SK-N-SH treated with all-trans-retinoic acid at 6 μM for 48 hours (cell line): Measurements from ENCODE around the gene ADAM33.

Experiments
- ATAC-seq: fragments of 200-7000 bp; cut with Tn5 transposase; 3 replicates; pipeline ENCODE4 v1.9.1; 2020; ENCODE audit warnings: mild to moderate bottlenecking, moderate library complexity
- ARNTL ChIP-seq: fragments of 450-650 bp; formaldehyde crosslinking; IDR thresholded peaks from 2 replicates; pipeline ENCODE4 v1.5.0; 2020; ENCODE audit warnings: low read depth, mild to moderate bottlenecking, moderate library complexity, borderline replicate concordance
- CREB5 ChIP-seq: fragments of 250-450 bp; sonication (Bioruptor Pico); IDR thresholded peaks from 2 replicates; pipeline ENCODE4 v1.5.1; 2020; ENCODE audit warnings: low read depth, mild to moderate bottlenecking, moderate library complexity
- CSRNP3 ChIP-seq: fragments of 250-450 bp; sonication (Bioruptor Pico); IDR thresholded peaks from 2 replicates; pipeline ENCODE4 v1.5.1; 2021; ENCODE audit warnings: mild to moderate bottlenecking, moderate library complexity
- ESRRG ChIP-seq: fragments of 250-450 bp; sonication (Bioruptor Pico); IDR thresholded peaks from 2 replicates; pipeline ENCODE4 v1.6.1; 2021; ENCODE audit warnings: mild to moderate bottlenecking
- ISL1 ChIP-seq: fragments of 250-450 bp; sonication (Bioruptor Pico); IDR thresholded peaks from 2 replicates; pipeline ENCODE4 v2.1.2; 2022; ENCODE audit warnings: mild to moderate bottlenecking, moderate library complexity
- OSR1 ChIP-seq: fragments of 250-450 bp; sonication (Bioruptor Pico); IDR thresholded peaks from 2 replicates; pipeline ENCODE4 v1.8.0; 2022; ENCODE audit warnings: moderate library complexity, mild to moderate bottlenecking, inconsistent platforms
- PATZ1 ChIP-seq: fragments of 250-450 bp; sonication (Bioruptor Pico); IDR thresholded peaks from 2 replicates; pipeline ENCODE4 v1.8.0; 2020; ENCODE audit warnings: mild to moderate bottlenecking, moderate library complexity, borderline replicate concordance
- POU6F1 ChIP-seq: fragments of 250-450 bp; sonication (Bioruptor Pico); IDR thresholded peaks from 2 replicates; pipeline ENCODE4 v1.8.0; 2021; ENCODE audit warnings: low read depth, mild to moderate bottlenecking, moderate library complexity, borderline replicate concordance
- PPARA ChIP-seq: fragments of 250-450 bp; sonication (Bioruptor Pico); IDR thresholded peaks from 2 replicates; pipeline ENCODE4 v1.5.0; 2020; ENCODE audit warnings: mild to moderate bottlenecking, borderline replicate concordance
- RARB ChIP-seq: fragments of 250-450 bp; sonication (Bioruptor Pico); IDR thresholded peaks from 2 replicates; pipeline ENCODE4 v1.8.0; 2021; ENCODE audit warnings: mild to moderate bottlenecking, moderate library complexity
- SNAI2 ChIP-seq: fragments of 250-450 bp; sonication (Bioruptor Pico); IDR thresholded peaks from 2 replicates; pipeline ENCODE4 v1.5.0; 2020; ENCODE audit warnings: mild to moderate bottlenecking, moderate library complexity
- TCF4 ChIP-seq: fragments of 250-450 bp; sonication (Bioruptor Pico); IDR thresholded peaks from 2 replicates; pipeline ENCODE4 v1.8.0; 2021; ENCODE audit warnings: mild to moderate bottlenecking, moderate library complexity, borderline replicate concordance
- TOX ChIP-seq: fragments of 250-450 bp; sonication (Bioruptor Pico); IDR thresholded peaks from 2 replicates; pipeline ENCODE4 v1.8.0; 2021; ENCODE audit warnings: mild to moderate bottlenecking, moderate library complexity, borderline replicate concordance
- TSHZ2 ChIP-seq: fragments of 250-450 bp; sonication (Bioruptor Pico); IDR thresholded peaks from 2 replicates; pipeline ENCODE4 v1.5.0; 2020; ENCODE audit warnings: mild to moderate bottlenecking, moderate library complexity
- ZC3H10 ChIP-seq: fragments of 250-450 bp; sonication (Bioruptor Pico); IDR thresholded peaks from 2 replicates; pipeline ENCODE4 v1.5.1; 2021; ENCODE audit warnings: mild to moderate bottlenecking, moderate library complexity
- ZFP3 ChIP-seq: fragments of 250-450 bp; sonication (Bioruptor Pico); IDR thresholded peaks from 2 replicates; pipeline ENCODE4 v1.5.0; 2020; ENCODE audit warnings: mild to moderate bottlenecking, moderate library complexity
- ZFP30 ChIP-seq: fragments of 450-650 bp; formaldehyde crosslinking; IDR thresholded peaks from 2 replicates; pipeline ENCODE4 v1.5.0; 2022; ENCODE audit warnings: mild to moderate bottlenecking, moderate library complexity
- ZNF565 ChIP-seq: fragments of 450-650 bp; formaldehyde crosslinking; conservative IDR thresholded peaks from 2 replicates; pipeline ENCODE4 v1.5.0; 2020; ENCODE audit warnings: low read depth, mild to moderate bottlenecking, moderate library complexity
- ZNF70 ChIP-seq: fragments of 450-650 bp; formaldehyde crosslinking; IDR thresholded peaks from 2 replicates; pipeline ENCODE4 v1.5.0; 2020; ENCODE audit warnings: mild to moderate bottlenecking, moderate library complexity
- ZNF8 ChIP-seq: fragments of 450-650 bp; formaldehyde crosslinking; IDR thresholded peaks from 2 replicates; pipeline ENCODE4 v1.5.0; 2020; ENCODE audit warnings: mild to moderate bottlenecking, moderate library complexity

Gene ADAM33

GRCh38 chr20:3720068-3720467 is 38.3 kb upstream of the ADAM33 start:
- no peak for ATAC-seq
- TF ChIP-seq ZNF70 (CRISPR knock-in tag) (no peak), ARNTL (no peak), PATZ1 (CRISPR knock-in tag) (no peak), RARB (CRISPR knock-in tag) (no peak), CSRNP3 (CRISPR knock-in tag) (no peak), ZC3H10 (no peak), TCF4 (CRISPR knock-in tag) (no peak), ESRRG (no peak), POU6F1 (CRISPR knock-in tag) (no peak), ISL1 (CRISPR knock-in tag) (no peak), ZNF565 (CRISPR knock-in tag) (no peak), CREB5 (CRISPR knock-in tag) (no peak)

GRCh38 chr20:3719046-3719445 is 37.2 kb upstream of the ADAM33 start:
- no peak for TF ChIP-seq TCF4 (CRISPR knock-in tag)
- TF ChIP-seq, all 23 proteins: peak for 0
- no peak for ATAC-seq

GRCh38 chr20:3716195-3716834 is 34.5 kb upstream of the ADAM33 start:
- TF ChIP-seq TSHZ2 (CRISPR knock-in tag) (no peak), ESRRG (no peak), PPARA (CRISPR knock-in tag) (no peak), ZNF70 (CRISPR knock-in tag) (no peak), ZNF8 (CRISPR knock-in tag) (no peak), ZFP3 (CRISPR knock-in tag) (no peak), TOX (CRISPR knock-in tag) (no peak), ZNF565 (CRISPR knock-in tag) (no peak), ISL1 (CRISPR knock-in tag) (no peak), OSR1 (CRISPR knock-in tag) (no peak), RARB (CRISPR knock-in tag) (no peak), SNAI2 (no peak)
- ATAC-seq, result peak; percentile 96

- no peak for ATAC-seq
- TF ChIP-seq TCF4 (CRISPR knock-in tag) (no peak), POU6F1 (CRISPR knock-in tag) (no peak), TOX (CRISPR knock-in tag) (no peak), ZFP30 (no peak), TSHZ2 (CRISPR knock-in tag) (no peak), OSR1 (CRISPR knock-in tag) (no peak), ZC3H10 (no peak), CREB5 (CRISPR knock-in tag) (no peak)
These were observed 32.3 kb upstream of the ADAM33 start for GRCh38 chr20:3714092-3714491.
